Endothelial cell (in vitro differentiated cells): Measurements from ENCODE around the gene COASY. TPM values are rescaled to one million over a fixed set of nuclear protein-coding genes. Genes with fewer than 3 reads are reported as not detected.

Source experiments
- DNase-seq: peaks from one replicate; pipeline ENCODE4 v3.0.0; 2021; ENCODE audit warnings: low spot score
- H3K27ac Mint-ChIP-seq: one replicate; pipeline ENCODE4 v1.8.0; 2021; ENCODE audit warnings: mixed read lengths, inconsistent platforms; ENCODE audit not compliant: unreplicated experiment
- H3K27me3 Mint-ChIP-seq: one replicate; pipeline ENCODE4 v1.8.0; 2021; ENCODE audit warnings: mild to moderate bottlenecking, moderate library complexity, mixed read lengths, inconsistent platforms; ENCODE audit not compliant: unreplicated experiment
- H3K36me3 Mint-ChIP-seq: one replicate; pipeline ENCODE4 v1.8.0; 2021; ENCODE audit warnings: mild to moderate bottlenecking, low read depth, mixed read lengths, inconsistent platforms; ENCODE audit not compliant: unreplicated experiment
- H3K4me1 Mint-ChIP-seq: one replicate; pipeline ENCODE4 v1.8.0; 2021; ENCODE audit warnings: mild to moderate bottlenecking, mixed read lengths, inconsistent platforms; ENCODE audit not compliant: unreplicated experiment
- H3K4me3 Mint-ChIP-seq: one replicate; pipeline ENCODE4 v1.8.0; 2021; ENCODE audit warnings: mild to moderate bottlenecking, mixed read lengths, inconsistent platforms; ENCODE audit not compliant: unreplicated experiment
- H3K9me3 Mint-ChIP-seq: one replicate; pipeline ENCODE4 v1.8.0; 2021; ENCODE audit warnings: mixed read lengths, inconsistent platforms; ENCODE audit not compliant: unreplicated experiment
- CTCF ChIP-seq: fragments of 200-600 bp; sonication (generic); IDR thresholded peaks from one replicate; pipeline ENCODE4 v1.5.0; 2021; ENCODE audit warnings: antibody characterized with exemption; ENCODE audit not compliant: unreplicated experiment
- total RNA-seq: library from RNA; stranded (reverse); fragmentation: NEBNext Ultra II Directional; extraction: Animal tissue kit (Norgen Biotek cat#: 25700); gene quantifications from one replicate; pipeline ENCODE4 v1.2.1, GENCODE V29; 2021; ENCODE audit not compliant: unreplicated experiment

COASY gene
- total RNA-seq, 1 donor from 2014 or later = 66.3 TPM

- Mint-ChIP-seq H3K4me1 (peaks cover 25% of the 10 kb centered on the region), H3K27ac (peak within 1 kb of the TSS; percentile 91), H3K9me3 (no peaks in the 10 kb centered on the region), H3K4me3 (peak within 1 kb of the TSS; percentile 96), H3K27me3 (peaks cover 9% of the 10 kb centered on the region), H3K36me3 (peaks cover 30% of the 10 kb centered on the region)
- no peak for TF ChIP-seq CTCF
- peak; percentile 90 for DNase-seq
These were observed 5.1 kb downstream of the COASY start, which contains the start of gene MLX for GRCh38 chr17:42566883-42567573. Gene MLX (plus strand): TSS chr17:42567100. CDS start chr17:42567125, 25 bp downstream.

- Mint-ChIP-seq H3K36me3 (peaks cover 35% of the 10 kb centered on the region), H3K27me3 (peaks cover 7% of the 10 kb centered on the region), H3K4me3 (peak overlapping the region; percentile 7), H3K9me3 (no peaks in the 10 kb centered on the region), H3K4me1 (peaks cover 21% of the 10 kb centered on the region), H3K27ac (no peak overlapping the region)
- no peak for DNase-seq
- TF ChIP-seq CTCF = no peak
These were observed 6.6 kb downstream of the COASY start for GRCh38 chr17:42568341-42569111.

- Mint-ChIP-seq H3K4me3 (peak overlapping the region; percentile 74), H3K36me3 (peaks cover 43% of the 10 kb centered on the region), H3K9me3 (no peaks in the 10 kb centered on the region), H3K27ac (peak overlapping the region; percentile 18), H3K4me1 (peaks cover 26% of the 10 kb centered on the region), H3K27me3 (peaks cover 8% of the 10 kb centered on the region)
- no peak for TF ChIP-seq CTCF
- no peak for DNase-seq
These were observed 9.7 kb downstream of the COASY start for GRCh38 chr17:42571435-42572225.

- peaks cover 54% of the 10 kb centered on the region for H3K36me3 Mint-ChIP-seq
- no peak overlapping the region for H3K27ac Mint-ChIP-seq
- peak overlapping the region; percentile 24 for H3K4me3 Mint-ChIP-seq
- peaks cover 32% of the 10 kb centered on the region for H3K4me1 Mint-ChIP-seq
- no peak for DNase-seq
- H3K27me3 Mint-ChIP-seq = peaks cover 10% of the 10 kb centered on the region
- TF ChIP-seq CTCF = no peak
- H3K9me3 Mint-ChIP-seq = no peaks in the 10 kb centered on the region
These were observed 11.1 kb downstream of the COASY start for GRCh38 chr17:42573095-42573494.
